Measurements from ENCODE around the gene GEMIN7. TPM values are rescaled to one million over a fixed set of nuclear protein-coding genes. Genes with fewer than 3 reads are reported as not detected.
A peak's percentile ranks its signal among the peaks of the same experiment; 100 is the strongest.

The GEMIN7 gene
- total and polyA plus RNA-seq, 4 donors = 18.7 to 29.0 (median 22.7) TPM

DNA sequence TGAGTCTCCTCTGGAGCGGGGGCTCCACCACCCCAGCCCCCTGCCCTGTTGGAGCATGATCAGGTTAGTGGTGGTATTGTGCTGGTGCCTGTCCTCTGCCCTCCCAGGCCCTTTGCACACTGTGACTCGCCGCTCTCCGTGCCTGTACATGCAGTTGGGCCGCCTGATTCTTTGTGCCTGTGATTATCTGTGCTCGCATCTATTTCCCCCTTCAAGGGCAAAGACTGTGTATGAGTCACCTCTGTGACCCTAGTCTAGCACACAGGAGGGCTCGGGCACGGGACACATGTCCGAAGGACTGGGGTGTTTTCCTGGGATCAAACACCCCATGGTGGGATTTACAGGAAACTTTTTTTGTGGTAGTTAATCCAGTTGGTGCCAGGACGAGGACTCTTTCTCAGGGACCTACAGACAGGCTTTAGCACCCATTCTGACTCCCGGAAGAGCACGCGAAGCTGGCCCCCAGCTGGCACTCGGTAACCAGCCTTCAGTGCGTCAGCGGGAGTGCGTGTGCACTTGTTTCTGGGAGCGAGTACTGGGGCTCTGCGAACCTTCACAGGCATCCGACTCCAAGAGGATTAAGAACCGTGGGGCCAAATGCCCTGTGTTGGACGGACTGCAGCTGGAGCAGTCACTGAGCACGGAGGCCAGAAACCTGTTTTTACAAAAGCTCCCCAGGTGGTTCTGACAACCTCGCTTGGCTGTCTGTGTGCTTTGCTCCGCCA is 20.6 kb downstream of the GEMIN7 start:
- WGBS, 2 donors = 85 to 89% methylated on average over 25 of the region's 25 CpGs
- no peak for ATAC-seq (ENCODE audit: insufficient read depth, low FRiP score)

DNA sequence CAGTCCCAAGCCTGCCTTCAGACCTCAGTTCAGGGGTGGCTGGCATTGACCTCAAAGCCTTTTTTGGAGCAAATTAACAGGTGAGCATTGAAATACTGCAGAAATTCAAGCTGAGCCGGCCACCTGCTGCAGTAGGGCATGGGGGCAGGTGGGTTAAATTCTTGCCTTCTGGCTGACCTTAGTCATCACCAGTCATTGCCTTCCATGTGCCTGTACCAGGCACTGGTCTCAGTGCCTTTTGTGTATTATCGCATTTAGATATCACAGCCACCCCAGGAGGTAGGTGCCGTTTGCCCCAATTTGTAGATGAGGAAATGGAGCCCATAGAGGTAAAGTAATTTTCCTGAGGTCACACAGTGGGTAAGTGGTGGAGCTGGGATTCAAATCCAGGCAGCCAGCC is 21.1 kb downstream of the GEMIN7 start:
- no peak for DNase-seq
- WGBS, 2 donors = 92 to 94% methylated on average over 3 of the region's 3 CpGs
- Histone ChIP-seq H3K9ac (ENCODE audit: insufficient read depth in 1 of 2, low read length in 2 of 2) (no peak overlapping the region), H3K4me1 (ENCODE audit: control insufficient read depth in 5 of 5, insufficient read depth in 5 of 5, low read length in 5 of 5) (peaks cover 5 to 36% (median 21%) of the 10 kb centered on the region in 5 donors), H3K9me3 (ENCODE audit: control insufficient read depth in 4 of 4, insufficient read depth in 3 of 4, low read length in 3 of 4) (no peaks in the 10 kb centered on the region), H3K27ac (ENCODE audit: low read depth in 1 of 2, low read length in 1 of 2) (peak overlapping the region in 1 of 2 donors; percentile 16), H3K27me3 (ENCODE audit: control insufficient read depth in 3 of 3, insufficient read depth in 3 of 3, low read length in 2 of 3) (no peaks in the 10 kb centered on the region), H3K36me3 (ENCODE audit: control insufficient read depth in 4 of 4, insufficient read depth in 4 of 4, low read length in 4 of 4) (peaks cover 0 to 2% (median 0%) of the 10 kb centered on the region in 4 donors), H3K4me3 (no peak overlapping the region)
- TF ChIP-seq, protein P1, sequence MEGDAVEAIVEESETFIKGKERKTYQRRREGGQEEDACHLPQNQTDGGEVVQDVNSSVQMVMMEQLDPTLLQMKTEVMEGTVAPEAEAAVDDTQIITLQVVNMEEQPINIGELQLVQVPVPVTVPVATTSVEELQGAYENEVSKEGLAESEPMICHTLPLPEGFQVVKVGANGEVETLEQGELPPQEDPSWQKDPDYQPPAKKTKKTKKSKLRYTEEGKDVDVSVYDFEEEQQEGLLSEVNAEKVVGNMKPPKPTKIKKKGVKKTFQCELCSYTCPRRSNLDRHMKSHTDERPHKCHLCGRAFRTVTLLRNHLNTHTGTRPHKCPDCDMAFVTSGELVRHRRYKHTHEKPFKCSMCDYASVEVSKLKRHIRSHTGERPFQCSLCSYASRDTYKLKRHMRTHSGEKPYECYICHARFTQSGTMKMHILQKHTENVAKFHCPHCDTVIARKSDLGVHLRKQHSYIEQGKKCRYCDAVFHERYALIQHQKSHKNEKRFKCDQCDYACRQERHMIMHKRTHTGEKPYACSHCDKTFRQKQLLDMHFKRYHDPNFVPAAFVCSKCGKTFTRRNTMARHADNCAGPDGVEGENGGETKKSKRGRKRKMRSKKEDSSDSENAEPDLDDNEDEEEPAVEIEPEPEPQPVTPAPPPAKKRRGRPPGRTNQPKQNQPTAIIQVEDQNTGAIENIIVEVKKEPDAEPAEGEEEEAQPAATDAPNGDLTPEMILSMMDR (IDR thresholded peaks at IDR 0.05; ENCODE audit: control extremely low read depth, extremely low read depth) = no peak
- ATAC-seq (ENCODE audit: insufficient read depth, low FRiP score) = no peak

More for the DNA sequence above, 20.6 kb downstream of the GEMIN7 start:
- no peak overlapping the region for H3K9ac ChIP-seq (ENCODE audit: insufficient read depth in 1 of 2, low read length in 2 of 2)
- peaks cover 5 to 39% (median 25%) of the 10 kb centered on the region in 5 donors for H3K4me1 ChIP-seq (ENCODE audit: control insufficient read depth in 5 of 5, insufficient read depth in 5 of 5, low read length in 5 of 5)
- TF ChIP-seq, protein P1 (IDR thresholded peaks at IDR 0.05; ENCODE audit: control extremely low read depth, extremely low read depth) = no peak
- no peaks in the 10 kb centered on the region for H3K9me3 ChIP-seq (ENCODE audit: control insufficient read depth in 4 of 4, insufficient read depth in 3 of 4, low read length in 3 of 4)
- peaks cover 0 to 2% (median 0%) of the 10 kb centered on the region in 4 donors for H3K36me3 ChIP-seq (ENCODE audit: control insufficient read depth in 4 of 4, insufficient read depth in 4 of 4, low read length in 4 of 4)
- no peak for DNase-seq
- H3K27ac ChIP-seq (ENCODE audit: low read depth in 1 of 2, low read length in 1 of 2) = peak overlapping the region in 1 of 2 donors; percentile 16
- no peaks in the 10 kb centered on the region for H3K27me3 ChIP-seq (ENCODE audit: control insufficient read depth in 3 of 3, insufficient read depth in 3 of 3, low read length in 2 of 3)
- no peak overlapping the region for H3K4me3 ChIP-seq

DNA sequence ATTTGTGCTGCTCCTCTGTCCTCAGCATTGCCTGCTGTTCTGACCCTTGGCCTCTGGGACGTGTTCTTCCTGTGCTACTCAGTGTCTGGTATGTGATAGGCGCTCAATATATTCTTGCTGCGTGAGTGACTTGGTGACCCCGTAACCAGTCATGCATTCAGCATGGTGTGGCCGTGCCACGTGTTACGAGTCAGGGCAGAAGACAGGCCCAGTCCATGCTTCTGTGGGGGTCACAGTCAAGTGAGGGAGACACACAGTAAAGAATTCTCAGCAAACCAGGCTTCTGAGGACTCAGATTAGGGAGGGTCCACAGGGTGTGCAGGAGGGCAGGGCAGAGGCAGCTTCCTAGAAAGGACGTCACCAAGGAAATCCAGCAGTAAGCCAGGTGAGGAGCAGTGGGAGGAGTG is 21.8 kb downstream of the GEMIN7 start:
- 83 to 93% methylated on average over 8 of the region's 8 CpGs for WGBS, 2 donors
- ATAC-seq (ENCODE audit: insufficient read depth, low FRiP score) (no peak), DNase-seq (no peak)
- Histone ChIP-seq H3K9me3 (ENCODE audit: control insufficient read depth in 4 of 4, insufficient read depth in 3 of 4, low read length in 3 of 4) (no peaks in the 10 kb centered on the region), H3K36me3 (ENCODE audit: control insufficient read depth in 4 of 4, insufficient read depth in 4 of 4, low read length in 4 of 4) (peaks cover 0 to 2% (median 0%) of the 10 kb centered on the region in 4 donors), H3K4me1 (ENCODE audit: control insufficient read depth in 5 of 5, insufficient read depth in 5 of 5, low read length in 5 of 5) (peaks cover 5 to 36% (median 20%) of the 10 kb centered on the region in 5 donors), H3K9ac (ENCODE audit: insufficient read depth in 1 of 2, low read length in 2 of 2) (no peak overlapping the region), H3K27me3 (ENCODE audit: control insufficient read depth in 3 of 3, insufficient read depth in 3 of 3, low read length in 2 of 3) (no peaks in the 10 kb centered on the region), H3K27ac (ENCODE audit: low read depth in 1 of 2, low read length in 1 of 2) (no peak overlapping the region), H3K4me3 (no peak overlapping the region)
- TF ChIP-seq, protein P1 (IDR thresholded peaks at IDR 0.05; ENCODE audit: control extremely low read depth, extremely low read depth) = no peak

Data from lung (tissue), 12 donors.